Esophagus squamous epithelium (tissue), 4 donors: Measurements from ENCODE around the gene MVB12B.

ENCODE experiments used
- POLR2A ChIP-seq, 4 donors: fragments of 450-650 bp; IDR thresholded peaks; one replicate each; pipeline ENCODE4 v1.6.1; 2017; ENCODE audit warnings: antibody characterized with exemption in 4 of 4, mild to moderate bottlenecking in 4 of 4, moderate library complexity in 3 of 4
- TF ChIP-seq, protein P1 (sequence below), 6 experiments: fragments of 450-650 bp in 4 of 6; fragments of 200-600 bp in 2 of 6; sonication (generic) in 2 of 6; IDR thresholded peaks; one replicate each; pipeline ENCODE4 v1.5.1; 2016 to 2019; ENCODE audit warnings: antibody characterized with exemption in 6 of 6, mild to moderate bottlenecking in 4 of 6, moderate library complexity in 4 of 6

DNA sequence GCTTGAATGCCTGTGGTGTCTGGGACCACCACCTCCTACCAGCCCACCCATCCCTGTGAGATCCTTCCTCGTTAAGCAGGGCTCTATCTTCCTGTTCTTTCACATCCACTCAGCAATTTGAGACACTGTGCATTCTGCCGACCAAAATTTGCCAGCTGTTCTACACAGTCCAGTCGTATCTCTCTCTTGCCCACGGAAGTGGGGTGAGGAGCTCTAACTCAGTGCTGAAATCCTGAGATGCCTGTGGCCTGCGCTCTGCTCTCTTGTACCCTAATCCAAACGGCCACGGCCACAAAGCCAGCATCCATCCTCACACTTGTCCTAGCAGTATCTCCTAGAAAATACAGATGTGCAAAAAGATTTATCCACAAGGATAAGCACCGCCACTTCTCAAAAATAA lies 97.9 kb downstream of the MVB12B start:
- TF ChIP-seq, protein P1, sequence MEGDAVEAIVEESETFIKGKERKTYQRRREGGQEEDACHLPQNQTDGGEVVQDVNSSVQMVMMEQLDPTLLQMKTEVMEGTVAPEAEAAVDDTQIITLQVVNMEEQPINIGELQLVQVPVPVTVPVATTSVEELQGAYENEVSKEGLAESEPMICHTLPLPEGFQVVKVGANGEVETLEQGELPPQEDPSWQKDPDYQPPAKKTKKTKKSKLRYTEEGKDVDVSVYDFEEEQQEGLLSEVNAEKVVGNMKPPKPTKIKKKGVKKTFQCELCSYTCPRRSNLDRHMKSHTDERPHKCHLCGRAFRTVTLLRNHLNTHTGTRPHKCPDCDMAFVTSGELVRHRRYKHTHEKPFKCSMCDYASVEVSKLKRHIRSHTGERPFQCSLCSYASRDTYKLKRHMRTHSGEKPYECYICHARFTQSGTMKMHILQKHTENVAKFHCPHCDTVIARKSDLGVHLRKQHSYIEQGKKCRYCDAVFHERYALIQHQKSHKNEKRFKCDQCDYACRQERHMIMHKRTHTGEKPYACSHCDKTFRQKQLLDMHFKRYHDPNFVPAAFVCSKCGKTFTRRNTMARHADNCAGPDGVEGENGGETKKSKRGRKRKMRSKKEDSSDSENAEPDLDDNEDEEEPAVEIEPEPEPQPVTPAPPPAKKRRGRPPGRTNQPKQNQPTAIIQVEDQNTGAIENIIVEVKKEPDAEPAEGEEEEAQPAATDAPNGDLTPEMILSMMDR (IDR thresholded peaks at IDR 0.05): no peak
- TF ChIP-seq POLR2A (IDR thresholded peaks at IDR 0.05): no peak
